HS-27A (cell line): ENCODE measurements around the gene OR8G1.
A peak's percentile ranks its signal among the peaks of the same experiment; 100 is the strongest.
"Not testable (repeated sequence)": the region's sequence is repeated elsewhere in the genome, so short reads cannot be mapped to it uniquely, and the experiment has no call there.

ENCODE experiments used
- DNase-seq: peaks from one replicate; pipeline ENCODE4 v3.0.0-alpha.2; 2012; ENCODE audit warnings: low read depth, missing footprints

The OR8G1 gene

GRCh38 chr11:124238512-124238911 is 2.4 kb upstream of the OR8G1 start:
- DNase-seq, result no peak

DNA sequence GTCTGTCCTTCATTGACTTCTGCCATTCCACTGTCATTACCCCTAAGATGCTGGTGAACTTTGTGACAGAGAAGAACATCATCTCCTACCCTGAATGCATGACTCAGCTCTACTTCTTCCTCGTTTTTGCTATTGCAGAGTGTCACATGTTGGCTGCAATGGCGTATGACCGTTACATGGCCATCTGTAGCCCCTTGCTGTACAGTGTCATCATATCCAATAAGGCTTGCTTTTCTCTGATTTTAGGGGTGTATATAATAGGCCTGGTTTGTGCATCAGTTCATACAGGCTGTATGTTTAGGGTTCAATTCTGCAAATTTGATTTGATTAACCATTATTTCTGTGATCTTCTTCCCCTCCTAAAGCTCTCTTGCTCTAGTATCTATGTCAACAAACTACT is 9.0 kb downstream of the OR8G1 start:
- DNase-seq, result not testable (repeated sequence)

GRCh38 chr11:124256076-124256475 is 15.2 kb downstream of the OR8G1 start, which contains the start of gene OR8G5:
TSS of gene OR8G5 (plus strand) at chr11:124256376. CDS start at chr11:124264932, 8,556 bp downstream.
- no peak for DNase-seq

DNA sequence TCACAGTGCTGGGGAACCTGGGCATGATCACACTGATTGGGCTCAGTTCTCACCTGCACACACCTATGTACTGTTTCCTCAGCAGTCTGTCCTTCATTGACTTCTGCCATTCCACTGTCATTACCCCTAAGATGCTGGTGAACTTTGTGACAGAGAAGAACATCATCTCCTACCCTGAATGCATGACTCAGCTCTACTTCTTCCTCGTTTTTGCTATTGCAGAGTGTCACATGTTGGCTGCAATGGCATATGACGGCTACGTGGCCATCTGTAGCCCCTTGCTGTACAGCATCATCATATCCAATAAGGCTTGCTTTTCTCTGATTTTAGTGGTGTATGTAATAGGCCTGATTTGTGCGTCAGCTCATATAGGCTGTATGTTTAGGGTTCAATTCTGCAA is 24.1 kb downstream of the OR8G1 start:
- DNase-seq, result not testable (repeated sequence)

DNA sequence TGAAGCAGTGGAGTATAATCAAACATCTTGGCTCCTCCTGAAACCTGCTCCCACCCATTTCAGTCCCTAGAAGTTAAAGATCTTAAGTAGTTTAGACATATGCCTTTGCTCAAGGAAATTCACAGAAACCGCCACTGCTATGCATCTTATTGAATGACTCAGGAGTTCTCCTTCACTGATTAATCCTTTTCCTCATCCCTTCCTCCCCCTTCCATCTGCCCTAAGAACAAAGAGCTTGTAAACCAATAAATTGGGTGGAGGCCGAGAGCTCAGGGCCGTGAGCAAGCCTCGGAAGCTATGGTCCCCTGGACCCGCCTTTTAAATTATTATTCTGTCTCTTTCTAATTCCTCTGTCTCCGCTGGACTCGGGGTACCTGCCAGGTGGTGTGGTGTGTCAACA is 30.0 kb downstream of the OR8G1 start:
- not testable (repeated sequence) for DNase-seq

- DNase-seq, result no peak
These were observed 33.1 kb downstream of the OR8G1 start for GRCh38 chr11:124274000-124274399.

GRCh38 chr11:124276081-124276480 is 35.2 kb downstream of the OR8G1 start:
- DNase-seq, result no peak

DNA sequence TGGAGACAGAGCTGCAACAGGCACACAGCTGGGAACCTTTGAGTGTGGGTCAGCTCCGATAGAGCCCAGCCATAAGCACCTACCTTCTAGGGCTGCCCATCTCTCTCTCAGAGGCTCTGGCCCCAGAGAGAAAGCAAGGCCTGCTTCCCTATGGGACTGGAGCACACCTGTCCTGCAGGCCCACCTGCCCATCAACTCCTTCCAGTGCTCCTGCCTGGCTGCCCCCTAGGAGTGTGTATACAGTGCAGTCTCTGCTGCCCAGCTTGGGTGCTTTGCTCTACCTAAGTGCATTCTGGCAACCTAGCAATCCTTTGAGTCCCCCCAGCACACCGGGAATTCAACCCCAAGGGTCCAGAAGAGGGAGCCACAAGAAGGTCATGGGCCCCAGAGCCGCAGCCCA is 36.3 kb downstream of the OR8G1 start:
- DNase-seq, result no peak

- no peak for DNase-seq
These were observed 36.9 kb downstream of the OR8G1 start for GRCh38 chr11:124277804-124278203.

- DNase-seq, result no peak
These were observed 37.4 kb downstream of the OR8G1 start for GRCh38 chr11:124278261-124278660.

DNA sequence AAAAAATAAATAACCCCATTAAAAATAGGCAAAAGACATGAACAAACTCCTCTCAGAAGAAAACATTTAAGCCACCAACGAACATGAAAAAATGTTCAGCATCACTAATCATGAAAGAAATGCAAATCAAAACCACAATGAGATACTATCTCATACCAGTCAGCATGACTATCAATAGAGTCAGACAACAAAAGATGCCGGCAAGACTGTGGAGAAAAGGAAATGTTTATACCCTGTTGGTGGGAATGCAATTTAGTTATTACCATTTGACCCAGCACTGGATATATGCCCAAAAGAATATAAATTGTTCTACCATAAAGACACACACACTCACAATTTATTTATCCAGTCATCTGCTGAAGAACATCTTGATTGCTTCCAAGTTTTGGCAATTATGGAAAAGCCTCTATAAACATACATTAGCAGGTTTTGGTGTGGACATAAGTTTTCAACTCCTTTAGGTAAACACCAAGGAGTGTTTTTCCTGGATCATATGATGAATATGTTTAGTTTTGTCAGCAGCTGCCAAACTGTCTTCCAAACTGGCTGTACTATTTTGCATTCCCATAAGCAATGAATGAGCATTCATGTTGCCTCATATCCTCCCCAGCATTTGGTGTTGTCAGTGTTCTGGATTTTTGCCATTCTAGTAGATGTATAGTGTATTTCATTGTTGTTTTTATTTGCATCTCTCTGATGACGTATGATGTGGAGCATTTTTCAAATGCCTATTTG is 44.9 kb downstream of the OR8G1 start:
- DNase-seq, result peak; percentile 26

DNA sequence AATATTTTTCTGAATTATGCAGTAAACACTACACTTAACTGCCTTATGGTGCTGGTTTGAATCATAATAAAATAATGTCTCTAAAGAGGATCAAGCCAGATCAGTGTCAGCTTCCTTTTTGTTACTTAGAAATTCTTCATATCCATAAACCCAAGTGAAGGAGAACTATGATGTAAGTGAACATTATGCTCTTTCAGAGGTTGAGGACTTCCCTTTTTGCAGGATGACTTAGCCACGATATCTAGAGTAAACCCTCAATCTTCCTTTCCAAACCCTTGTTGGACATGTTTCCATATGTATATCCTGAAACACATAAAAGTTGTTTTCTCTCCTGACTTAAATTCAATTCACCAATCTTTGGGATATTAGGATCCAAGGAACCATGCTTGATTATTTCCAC is 53.8 kb downstream of the OR8G1 start:
- no peak for DNase-seq

GRCh38 chr11:124296016-124296415 is 55.1 kb downstream of the OR8G1 start:
- no peak for DNase-seq

- DNase-seq, result no peak
These were observed 57.0 kb downstream of the OR8G1 start for GRCh38 chr11:124297921-124298320.

GRCh38 chr11:124301548-124301947 is 60.7 kb downstream of the OR8G1 start:
- no peak for DNase-seq

DNA sequence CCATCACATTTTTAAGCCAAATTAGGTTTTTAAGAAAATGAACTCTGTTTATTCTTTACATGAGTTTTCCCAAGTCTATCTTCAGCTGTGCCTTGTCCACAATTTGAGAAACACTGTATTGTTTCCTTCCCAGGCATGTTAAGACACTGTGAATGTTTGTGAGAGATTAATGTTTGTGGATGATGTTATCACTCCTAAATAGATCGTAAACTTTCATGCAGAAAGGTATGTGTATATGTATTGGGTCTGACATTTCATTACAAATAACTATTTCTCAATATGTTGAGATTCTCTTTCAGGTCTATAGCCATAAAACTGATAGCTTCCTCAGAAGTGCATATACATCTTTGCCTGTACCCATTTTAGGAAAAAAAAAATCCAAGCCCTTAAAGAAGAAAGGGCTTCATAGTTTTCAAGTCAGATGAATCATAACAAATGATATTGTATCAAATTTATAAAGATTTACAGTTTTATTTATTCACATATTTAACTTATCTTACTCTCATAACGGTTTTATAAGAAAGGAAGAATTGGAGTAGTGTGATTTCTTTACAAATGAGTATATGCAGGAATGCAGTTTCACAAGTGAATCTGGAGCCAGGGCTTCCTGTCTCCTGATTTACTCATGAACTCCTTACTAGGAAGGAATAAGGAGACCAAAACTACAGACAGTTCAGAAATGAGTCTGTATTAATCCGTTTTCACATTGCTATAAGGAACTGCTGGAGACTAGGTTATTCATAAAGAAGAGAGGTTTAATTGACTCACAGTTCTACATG is 61.6 kb downstream of the OR8G1 start:
- no peak for DNase-seq
